ENCODE measurements around the gene ADSS1.
A peak's percentile ranks its signal among the peaks of the same experiment; 100 is the strongest.

ADSS1 gene

DNA sequence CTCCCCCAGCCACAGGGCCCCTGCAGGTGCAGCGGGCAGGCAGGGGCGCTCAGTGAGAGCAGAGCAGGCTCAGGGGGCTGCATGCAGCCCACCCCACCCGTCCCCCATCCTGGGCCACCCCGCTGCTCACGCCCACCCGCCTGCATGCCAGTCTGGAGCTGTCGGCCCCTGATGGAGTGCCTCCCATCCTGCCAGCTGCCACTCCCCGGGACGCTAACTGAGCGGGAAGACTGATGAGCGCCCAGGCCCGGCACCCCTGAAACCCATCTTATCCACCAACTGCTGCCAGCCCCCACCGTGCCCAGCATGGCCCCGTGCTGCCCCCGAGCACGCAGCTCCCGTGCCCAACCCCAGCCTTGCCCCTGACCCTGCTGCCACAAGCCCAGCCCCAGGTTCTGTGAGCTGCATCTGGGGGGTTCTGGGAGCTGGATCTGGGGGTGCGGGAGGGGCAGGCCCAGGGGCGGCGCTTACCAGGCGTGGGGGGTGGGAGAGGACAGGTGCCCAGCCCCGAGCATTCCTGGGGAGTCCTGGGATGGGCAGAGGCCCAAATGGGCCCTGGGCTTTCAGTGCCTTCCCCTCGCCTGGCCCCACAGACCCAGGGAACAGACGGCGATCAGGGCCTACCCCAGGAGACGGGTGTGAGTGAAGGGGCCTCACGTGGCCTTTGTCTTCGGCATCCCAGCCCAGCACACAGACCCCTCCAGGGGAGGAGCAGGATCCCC, 58.2 kb downstream of the ADSS1 start:
- no peak for DNase-seq (ENCODE audit: low read depth in 2 of 2)

GRCh38 chr14:104782808-104783139, 58.7 kb downstream of the ADSS1 start:
- DNase-seq (ENCODE audit: low read depth in 2 of 2), result no peak

DNA sequence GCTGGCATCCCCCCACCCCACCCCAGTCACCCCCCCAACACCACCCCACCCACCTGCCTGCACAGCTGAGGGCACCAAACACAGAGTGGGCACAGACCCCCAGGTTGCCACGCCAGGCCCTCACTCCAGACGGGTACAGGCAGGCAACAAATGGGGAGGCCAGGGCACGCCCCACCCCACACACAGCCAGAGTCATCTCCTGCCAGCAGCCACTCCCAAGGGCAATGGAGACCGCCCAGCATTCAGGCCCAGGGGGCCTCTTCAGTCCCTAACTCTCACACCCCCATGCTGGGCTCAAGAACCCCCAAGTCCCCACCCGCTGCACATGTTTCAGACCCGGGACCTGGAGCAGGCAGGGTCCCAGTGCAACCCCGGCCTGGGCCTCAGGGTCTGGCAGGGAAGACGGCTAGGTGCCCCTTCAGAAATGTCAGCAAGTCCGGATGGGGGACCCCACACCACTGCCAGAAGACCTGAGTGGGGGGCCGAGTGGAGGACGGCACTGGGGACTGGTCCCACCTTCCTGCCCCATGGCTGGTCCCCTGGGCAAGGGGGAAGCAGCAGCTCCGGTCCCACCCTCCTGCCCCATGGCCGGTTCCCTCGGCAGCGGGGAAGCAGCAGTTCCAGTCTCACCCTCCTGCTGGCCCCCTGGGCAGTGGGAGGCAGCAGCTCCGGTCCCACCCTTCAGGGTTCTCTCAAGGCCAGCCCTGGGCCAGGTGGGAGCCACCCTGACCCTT, 59.6 kb downstream of the ADSS1 start:
- DNase-seq (ENCODE audit: low read depth in 2 of 2), result no peak

DNA sequence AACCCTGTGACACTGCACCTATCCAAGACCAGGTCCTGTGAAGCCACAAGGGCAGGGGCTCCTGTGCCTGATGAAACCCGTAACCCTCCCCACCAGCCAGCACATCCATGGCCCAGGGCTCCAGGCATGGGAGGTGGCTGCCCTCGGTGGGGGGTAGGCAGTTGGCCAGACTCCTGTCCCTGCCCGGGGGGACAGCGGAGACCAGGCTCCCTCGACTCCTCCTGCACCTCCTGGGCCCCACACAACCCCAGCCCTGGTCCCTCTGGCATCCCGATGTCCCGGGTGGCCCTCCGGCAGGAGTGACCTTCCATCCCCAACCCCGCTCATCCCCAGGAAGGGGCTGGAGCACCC, 60.2 kb downstream of the ADSS1 start:
- no peak for DNase-seq (ENCODE audit: low read depth in 2 of 2)

- no peak for DNase-seq (ENCODE audit: low read depth in 2 of 2)
Observed at GRCh38 chr14:104784846-104785707, 61.0 kb downstream of the ADSS1 start.

DNA sequence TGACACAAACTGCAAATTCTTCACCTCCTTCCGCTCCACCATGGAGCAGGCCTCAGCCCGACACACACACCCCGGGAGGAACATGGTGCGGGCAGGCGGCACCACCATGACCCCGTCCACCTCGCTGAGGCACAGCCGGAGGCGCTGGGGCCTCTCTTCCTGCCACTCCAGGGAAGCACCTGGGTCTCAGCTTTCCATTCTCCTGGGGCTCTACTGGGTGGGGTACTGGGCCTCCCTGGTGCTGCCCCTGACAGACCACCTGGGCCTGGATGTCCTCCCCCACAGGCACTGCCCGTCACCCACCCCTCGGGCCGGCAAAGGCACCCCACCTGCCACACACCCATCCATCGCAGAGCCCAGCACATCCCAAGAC, 61.7 kb downstream of the ADSS1 start:
- no peak for DNase-seq (ENCODE audit: low read depth in 2 of 2)

GRCh38 chr14:104786091-104786586, 62.1 kb downstream of the ADSS1 start:
- DNase-seq (ENCODE audit: low read depth in 2 of 2), result no peak

GRCh38 chr14:104786726-104787675, 63.0 kb downstream of the ADSS1 start:
- DNase-seq (ENCODE audit: low read depth in 2 of 2), result no peak

DNA sequence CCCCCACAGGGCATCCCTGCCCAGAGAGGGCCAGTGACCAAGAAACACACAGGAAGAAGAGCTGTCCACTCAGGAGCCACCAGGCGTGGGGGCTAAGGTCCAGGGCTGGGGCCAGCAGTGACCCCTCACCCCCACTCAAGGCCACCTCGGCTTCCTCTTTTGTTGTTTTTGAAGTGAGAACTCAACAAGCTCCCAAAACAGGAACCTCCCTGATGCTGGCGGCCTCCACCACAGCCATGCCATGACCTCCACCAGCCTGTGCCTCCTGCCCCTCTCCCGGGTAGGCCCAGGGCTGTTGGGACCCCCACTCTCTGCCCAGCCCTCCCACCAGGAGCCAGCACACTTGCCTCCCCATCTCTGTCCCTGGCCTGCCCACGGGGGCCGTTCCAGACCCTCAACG, 63.7 kb downstream of the ADSS1 start:
- no peak for DNase-seq (ENCODE audit: low read depth in 2 of 2)

DNA sequence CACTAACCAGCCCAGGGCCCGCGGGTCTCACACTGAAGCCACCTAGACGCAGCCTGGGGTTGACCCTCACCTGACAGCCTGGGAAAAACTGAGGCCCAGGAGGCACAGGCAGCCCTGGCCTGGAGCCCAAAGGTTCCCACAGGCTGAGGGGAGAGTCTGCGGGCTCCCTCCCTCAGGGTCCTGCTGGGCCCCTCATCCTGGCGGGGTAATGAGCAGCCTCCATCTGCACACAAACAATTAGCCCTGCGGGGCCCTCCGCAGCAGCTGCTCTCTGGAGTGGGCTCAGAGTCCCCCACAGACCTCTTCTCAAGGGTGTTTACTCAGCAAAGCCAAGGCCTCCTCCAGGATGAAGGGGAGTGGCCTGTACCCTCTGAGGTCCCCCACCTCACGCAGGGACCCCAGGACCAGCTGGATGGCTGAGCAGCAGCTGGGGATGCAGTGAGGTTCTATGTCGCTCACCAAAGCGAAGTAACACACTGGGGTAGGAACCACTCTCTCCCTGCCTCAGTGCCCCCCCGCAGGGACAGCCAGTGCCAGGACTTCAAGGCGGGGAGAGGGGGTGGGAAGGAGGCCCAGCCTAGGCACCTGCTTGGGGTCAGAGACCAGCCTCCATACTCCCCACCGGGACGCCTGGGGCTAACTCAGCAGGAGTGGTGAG, 64.3 kb downstream of the ADSS1 start:
- DNase-seq (ENCODE audit: low read depth in 2 of 2), result no peak

DNA sequence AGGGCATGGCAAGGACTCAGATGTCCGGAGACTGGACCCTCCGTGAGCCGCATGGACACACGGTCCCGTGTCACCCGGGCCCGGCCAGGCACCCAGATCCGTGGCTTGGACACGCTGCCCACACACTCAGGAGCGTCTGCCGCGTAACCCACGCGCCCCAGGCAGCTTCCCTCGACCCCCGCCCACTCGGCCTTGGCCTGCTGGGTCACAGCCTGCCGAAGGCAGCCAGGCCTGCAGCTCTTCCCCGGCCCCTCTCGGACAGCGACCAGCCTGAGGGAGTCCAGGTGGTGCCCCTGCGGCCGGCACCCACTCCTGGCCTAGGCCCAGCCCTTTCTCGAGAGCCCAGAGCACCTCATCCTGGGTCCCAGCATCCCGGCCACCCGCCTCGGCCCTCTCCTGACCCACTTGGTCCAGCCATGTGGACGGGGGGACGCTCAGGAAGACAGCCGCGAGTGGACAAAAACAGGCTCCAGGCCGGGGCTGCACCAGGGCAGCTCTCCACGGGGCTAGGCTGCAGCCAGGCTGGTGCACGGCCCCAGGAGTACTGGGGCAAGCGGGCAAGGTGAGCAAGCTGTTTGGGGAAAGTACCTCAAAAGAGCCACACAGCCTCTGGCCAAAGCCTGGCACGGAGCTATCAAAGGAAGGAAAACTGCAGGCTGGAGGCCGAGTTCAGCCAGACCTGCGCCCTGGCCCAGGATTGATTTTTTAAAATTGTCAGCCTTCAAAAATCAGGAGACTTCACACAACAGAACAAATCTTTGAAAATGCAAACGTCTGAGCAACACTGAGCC, 65.0 kb downstream of the ADSS1 start:
- no peak for DNase-seq (ENCODE audit: low read depth in 2 of 2)

- DNase-seq (ENCODE audit: low read depth in 2 of 2), result no peak
Observed at GRCh38 chr14:104789752-104790743, 66.0 kb downstream of the ADSS1 start.

GRCh38 chr14:104791425-104791824, 67.4 kb downstream of the ADSS1 start:
- no peak for DNase-seq (ENCODE audit: low read depth in 2 of 2)

DNA sequence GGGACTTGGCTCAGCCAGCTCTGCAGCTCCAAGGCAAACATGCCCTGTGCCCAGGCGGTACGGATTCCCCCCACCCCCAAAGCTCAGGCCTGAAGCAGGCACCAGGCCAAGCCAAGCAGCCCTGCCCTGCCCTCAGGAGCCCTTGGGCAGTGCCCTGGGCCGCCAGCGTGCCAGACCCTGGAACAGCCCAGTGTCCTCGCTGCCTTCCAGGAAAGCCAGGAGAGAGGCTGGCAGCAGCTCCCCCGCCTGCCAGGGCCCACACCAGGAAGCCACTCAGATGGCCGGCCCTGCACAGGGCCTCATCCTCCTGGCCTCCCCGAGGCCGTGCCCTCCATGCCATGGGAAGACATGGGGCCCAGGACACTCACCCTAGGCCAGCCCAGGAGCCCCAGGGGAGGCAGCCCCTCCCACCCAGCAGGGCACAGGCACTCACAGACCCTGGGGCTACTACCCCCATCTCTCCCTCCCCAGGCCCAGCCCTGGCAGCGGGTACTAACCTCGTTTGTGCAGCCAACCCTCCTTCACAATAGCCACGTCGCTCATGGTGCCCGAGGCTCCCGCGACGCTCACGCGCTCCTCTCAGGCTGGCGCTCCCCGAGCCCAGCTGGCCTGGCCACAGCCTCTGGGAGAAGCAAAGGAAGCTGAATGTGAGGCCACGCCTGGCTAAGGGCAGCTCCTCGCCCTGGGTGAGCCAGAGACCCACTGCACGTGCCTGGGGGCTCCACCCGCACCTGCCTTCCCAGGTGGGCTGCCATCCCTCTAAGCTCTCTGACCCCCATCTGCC, 68.3 kb downstream of the ADSS1 start:
- no peak for DNase-seq (ENCODE audit: low read depth in 2 of 2)

- no peak for DNase-seq (ENCODE audit: low read depth in 2 of 2)
Observed at GRCh38 chr14:104792945-104793702, 69.1 kb downstream of the ADSS1 start.

DNA sequence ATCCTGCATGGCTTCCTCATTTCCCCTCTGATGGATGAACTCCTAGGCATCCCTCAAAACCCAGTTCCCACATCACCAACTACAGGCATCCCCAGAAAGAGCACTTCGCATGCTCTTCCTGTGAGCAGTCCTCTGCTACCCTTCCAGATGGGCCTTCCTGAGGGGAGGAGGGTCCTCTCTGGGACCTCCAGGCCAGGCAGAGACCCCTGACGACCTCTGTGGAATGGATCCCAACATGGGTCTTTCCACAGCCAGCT, 69.6 kb downstream of the ADSS1 start:
- no peak for DNase-seq (ENCODE audit: low read depth in 2 of 2)

DNA sequence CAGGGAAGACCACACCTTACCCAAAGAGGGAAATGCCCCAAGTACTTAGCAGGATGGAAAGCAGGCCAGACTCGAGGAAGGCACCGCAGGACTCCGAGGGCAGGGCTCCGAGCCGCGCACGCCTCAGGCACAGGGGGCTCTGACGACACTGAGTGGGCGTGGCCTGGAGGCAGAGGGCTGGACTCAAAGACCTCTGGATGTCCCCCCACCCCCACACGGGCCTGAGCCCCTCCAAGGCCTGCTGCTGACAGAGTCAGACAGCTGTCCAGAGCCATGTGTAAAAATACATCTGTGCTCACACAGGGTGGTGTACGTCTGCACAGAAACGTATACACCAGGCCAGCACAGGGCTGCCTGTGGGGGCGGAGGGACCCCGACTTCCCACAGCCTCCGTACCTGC, 70.1 kb downstream of the ADSS1 start:
- peak; percentile 54 to 55 for DNase-seq (ENCODE audit: low read depth in 2 of 2)

DNA sequence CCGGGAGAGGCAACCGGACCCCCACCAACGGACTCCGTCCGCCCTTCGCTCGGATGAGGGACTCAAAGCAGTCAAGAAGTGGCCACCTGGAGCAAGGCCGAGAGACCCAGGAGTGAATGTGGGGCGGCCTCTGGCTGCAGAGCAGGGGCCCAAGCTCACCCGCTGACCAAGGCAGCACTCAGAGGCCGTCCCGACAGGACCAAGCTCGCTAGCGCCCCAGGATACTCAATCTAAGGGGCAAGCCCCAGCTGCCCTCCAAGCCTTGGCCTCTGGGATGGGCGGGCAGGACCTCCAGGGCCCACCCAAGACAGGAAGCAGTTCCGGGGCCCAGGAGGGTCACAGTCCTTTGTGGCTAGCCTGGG, 70.6 kb downstream of the ADSS1 start:
- DNase-seq (ENCODE audit: low read depth in 2 of 2), result no peak
